HCT116 (cell line): Measurements from ENCODE around the gene RASSF7. TPM values are rescaled to one million over a fixed set of nuclear protein-coding genes. Genes with fewer than 3 reads are reported as not detected.

Experiments used
- ATAC-seq: fragments of 200-7000 bp; cut with Tn5 transposase; 2 replicates; pipeline ENCODE4 v1.9.1; 2020; ENCODE audit warnings: mild to moderate bottlenecking, moderate library complexity
- BruUV-seq: library from RNA; stranded (reverse); fragments of 400-500 nt; replicated peaks from 2 replicates; lab custom pipeline; 2021; lab: Mats Ljungman, UMichigan
- CTCF ChIA-PET: fragments of 300-600 bp; sonication (Branson Sonifier 250); formaldehyde crosslinking; loops from one replicate; lab custom pipeline; 2021; ENCODE audit warnings: antibody characterized with exemption; lab: Charles Lee
- POLR2A ChIA-PET: fragments of 300-600, 350-600 bp; sonication (Branson Sonifier 250); formaldehyde crosslinking; loops from one replicate; lab custom pipeline; 2021; ENCODE audit warnings: antibody characterized with exemption; lab: Charles Lee
- RAD21 ChIA-PET, 2 experiments: fragments of 300-600 bp; sonication (Branson Sonifier 250); formaldehyde crosslinking; loops; one replicate each; lab custom pipeline; 2023; ENCODE audit warnings: low total read pairs in 2 of 2; ENCODE audit not compliant: uncharacterized antibody in 2 of 2, unreplicated experiment in 2 of 2, low non-redundant PET in 1 of 2; lab: Charles Lee
- DNase-seq: peaks from one replicate; pipeline ENCODE4 v3.0.0-alpha.2; 2010; ENCODE audit warnings: low read depth, low spot score
- H2AFZ ChIP-seq: fragments of 200-600 bp; shearing (Covaris generic), sonication (generic); 2 replicates; pipeline ENCODE4 v1.6.1; 2017; ENCODE audit warnings: low read depth, mixed run types, mixed read lengths, antibody characterized with exemption, low read length; ENCODE audit not compliant: poor library complexity, severe bottlenecking
- H3K27ac ChIP-seq: 2 replicates; pipeline ENCODE4 v1.5.1; 2012; ENCODE audit warnings: low read depth, low read length
- H3K27me3 ChIP-seq: fragments of 200-600 bp; sonication (generic); 2 replicates; pipeline ENCODE4 v1.6.1; 2016; ENCODE audit warnings: mixed run types, low read length, mixed read lengths; ENCODE audit not compliant: insufficient read depth
- H3K36me3 ChIP-seq, 2 experiments: fragments of 200-500 bp in 1 of 2; fragments of 200-600 bp in 1 of 2; sonication (Bioruptor generic) in 1 of 2; sonication (generic) in 1 of 2; 2 replicates each; pipeline versions ENCODE4 v1.5.1 to v1.6.1; 2014 to 2016; ENCODE audit warnings: low read length in 2 of 2, inconsistent platforms in 1 of 2, mixed read lengths in 1 of 2, mixed run types in 1 of 2; ENCODE audit not compliant: insufficient read depth in 2 of 2, control insufficient read depth in 1 of 2
- H3K4me1 ChIP-seq, 2 experiments: fragments of 200-600 bp in 1 of 2; sonication (generic) in 1 of 2; 2 replicates each; pipeline versions ENCODE4 v1.5.1 to v1.6.1; 2012 to 2017; ENCODE audit warnings: low read length in 2 of 2, inconsistent platforms in 1 of 2, mild to moderate bottlenecking in 1 of 2, mixed read lengths in 1 of 2, mixed run types in 1 of 2, moderate library complexity in 1 of 2; ENCODE audit not compliant: insufficient read depth in 2 of 2, control insufficient read depth in 1 of 2
- H3K4me2 ChIP-seq: fragments of 200-600 bp; sonication (generic); 2 replicates; pipeline ENCODE4 v1.6.1; 2017; ENCODE audit warnings: mixed run types, low read length, mixed read lengths
- H3K4me3 ChIP-seq, 2 experiments: fragments of 200-600 bp in 1 of 2; sonication (generic) in 1 of 2; replicated peaks in 1 of 2; 2 replicates each; pipeline ENCODE4 v1.5.1; 2011 to 2016; ENCODE audit warnings: low read length in 2 of 2, control low read depth in 1 of 2, low read depth in 1 of 2, mild to moderate bottlenecking in 1 of 2, mixed read lengths in 1 of 2, mixed run types in 1 of 2
- H3K79me2 ChIP-seq: fragments of 200-600 bp; sonication (generic); 2 replicates; pipeline ENCODE4 v1.6.1; 2017; ENCODE audit warnings: mild to moderate bottlenecking, mixed run types, low read length, moderate library complexity, mixed read lengths; ENCODE audit not compliant: insufficient read depth
- H3K9ac ChIP-seq: fragments of 200-600 bp; sonication (generic); 2 replicates; pipeline ENCODE4 v1.6.1; 2016; ENCODE audit warnings: low read length, mixed read lengths
- H3K9me2 ChIP-seq: fragments of 200-600 bp; sonication (generic), shearing (Covaris generic); 2 replicates; pipeline ENCODE4 v1.6.1; 2017; ENCODE audit warnings: mixed run types, mild to moderate bottlenecking, moderate library complexity; ENCODE audit not compliant: insufficient read depth
- H3K9me3 ChIP-seq, 2 experiments: fragments of 200-500 bp in 1 of 2; fragments of 200-600 bp in 1 of 2; sonication (Bioruptor generic) in 1 of 2; sonication (generic) in 1 of 2; 2 replicates each; pipeline ENCODE4 v1.6.1; 2014 to 2017; ENCODE audit warnings: low read length in 2 of 2, mixed read lengths in 2 of 2, inconsistent platforms in 1 of 2, low read depth in 1 of 2, mild to moderate bottlenecking in 1 of 2, mixed run types in 1 of 2, moderate library complexity in 1 of 2; ENCODE audit not compliant: control insufficient read depth in 1 of 2, insufficient read depth in 1 of 2
- H4K20me1 ChIP-seq: fragments of 200-600 bp; sonication (generic), shearing (Covaris generic); 2 replicates; pipeline ENCODE4 v1.6.1; 2017; ENCODE audit warnings: mixed run types, mild to moderate bottlenecking, moderate library complexity; ENCODE audit not compliant: insufficient read depth
- ATF3 ChIP-seq: IDR thresholded peaks from 2 replicates; pipeline ENCODE4 v1.6.1; 2012
- EZH2phosphoT487 ChIP-seq: fragments of 200-600 bp; IDR thresholded peaks from 2 replicates; pipeline ENCODE4 v1.6.1; 2018; ENCODE audit warnings: antibody characterized with exemption, borderline replicate concordance
- ZNF274 ChIP-seq: fragments of 200-500 bp; sonication (Bioruptor generic); IDR thresholded peaks from 2 replicates; pipeline ENCODE4 v1.6.1; 2014; ENCODE audit warnings: mild to moderate bottlenecking, low read depth, low read length, inconsistent platforms
- intact Hi-C: fragments of 100-400 bp; cut with micrococcal nuclease; formaldehyde crosslinking; loops from 2 replicates; pipeline ENCODE4 v1.10.0; 2022
- total RNA-seq: library from RNA; stranded (reverse); gene quantifications from one replicate; pipeline ENCODE4 v1.2.1, GENCODE V29; 2021; ENCODE audit not compliant: unreplicated experiment

The RASSF7 gene
- total RNA-seq, 1 experiment from 2014 or later: 35.9 TPM

- TF ChIP-seq ATF3 (no peak), ZNF274 (no peak)
Observed at GRCh38 chr11:536841-537621, 23.7 kb upstream of the RASSF7 start, which contains the start of gene LRRC56 (continued).

DNA sequence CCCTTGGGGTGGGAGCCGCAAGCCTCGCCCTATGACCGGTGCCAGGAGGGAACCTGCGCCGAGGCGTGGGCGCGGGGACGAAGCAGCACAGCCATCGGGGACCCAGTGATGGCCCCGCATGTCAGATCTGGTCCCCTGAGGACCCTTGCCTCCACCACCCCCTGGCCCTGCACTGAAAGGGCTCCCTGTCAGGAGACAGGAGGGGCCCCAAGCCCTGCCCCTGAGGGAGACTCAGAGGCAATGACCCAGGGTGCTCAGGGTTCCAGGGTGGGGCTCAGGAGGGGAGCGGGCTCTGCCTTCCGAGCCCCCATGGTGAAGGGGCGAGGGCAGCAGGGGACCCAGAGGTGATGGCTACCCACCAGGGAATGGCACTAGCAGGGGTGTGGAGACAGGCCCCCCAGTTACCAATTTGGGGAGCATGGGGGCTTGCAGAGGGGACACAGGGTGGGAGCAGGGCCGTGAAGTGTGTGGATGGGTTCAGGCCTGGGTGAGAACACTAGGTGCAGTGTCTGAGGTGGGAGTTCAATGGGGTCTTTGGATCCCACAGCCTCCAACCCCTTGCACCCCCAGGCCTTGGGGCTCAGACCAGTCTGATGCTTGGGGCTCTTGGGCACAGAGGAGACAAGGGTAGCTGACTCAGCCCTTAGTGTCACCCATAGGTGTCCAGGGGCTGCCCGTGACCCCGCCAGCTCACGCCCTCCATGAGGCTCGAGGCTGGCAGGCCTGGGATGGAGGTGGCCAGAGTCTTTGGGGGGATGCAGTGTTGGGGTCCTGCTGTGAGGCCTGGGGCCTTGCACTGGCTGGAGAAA is 22.9 kb upstream of the RASSF7 start:
- no peak for DNase-seq
- Histone ChIP-seq H3K9ac (peak overlapping the region; percentile 77), H3K9me2 (no peaks in the 10 kb centered on the region), H3K27ac (peak overlapping the region; percentile 100)
- CTCF ChIA-PET: no interaction called here
- no peak for TF ChIP-seq EZH2phosphoT487
- TF ChIP-seq, all 23 proteins: peak for 0
- intact Hi-C loops: loop anchor here (2.0 kb wide), 2 partner anchors 23 to 31 kb away; partner anchors contain the start of genes LMNTD2, RASSF7 and RNH1
- H4K20me1 ChIP-seq: no peaks in the 10 kb centered on the region
- H3K4me1 ChIP-seq: peaks cover 15 to 33% of the 10 kb centered on the region in 2 experiments; a peak in 3 of 4 replicates
- peak overlapping the region; percentile 64 to 76 for H3K4me3 ChIP-seq
- no peak overlapping the region for H2AFZ ChIP-seq
- no peaks in the 10 kb centered on the region for H3K9me3 ChIP-seq
- ATAC-seq: no peak
- H3K4me2 ChIP-seq: peak overlapping the region; percentile 100
- ChIA-PET POLR2A (no interaction called here), RAD21 (no interaction called here)
- peaks cover 0 to 12% of the 10 kb centered on the region in 2 experiments; a peak in 1 of 4 replicates for H3K36me3 ChIP-seq
- H3K27me3 ChIP-seq: no peaks in the 10 kb centered on the region
- BruUV-seq: TSS peak; percentile 51
- peaks cover 27% of the 10 kb centered on the region for H3K79me2 ChIP-seq
